GM18909 (cell line): ENCODE results near the gene PGP.

Experiments
- ATAC-seq: cut with Tn5 transposase; IDR thresholded peaks from one replicate; pipeline ENCODE4 v1.9.1; 2021; ENCODE audit warnings: mild to moderate bottlenecking; ENCODE audit not compliant: unreplicated experiment, poor library complexity

Gene PGP

DNA sequence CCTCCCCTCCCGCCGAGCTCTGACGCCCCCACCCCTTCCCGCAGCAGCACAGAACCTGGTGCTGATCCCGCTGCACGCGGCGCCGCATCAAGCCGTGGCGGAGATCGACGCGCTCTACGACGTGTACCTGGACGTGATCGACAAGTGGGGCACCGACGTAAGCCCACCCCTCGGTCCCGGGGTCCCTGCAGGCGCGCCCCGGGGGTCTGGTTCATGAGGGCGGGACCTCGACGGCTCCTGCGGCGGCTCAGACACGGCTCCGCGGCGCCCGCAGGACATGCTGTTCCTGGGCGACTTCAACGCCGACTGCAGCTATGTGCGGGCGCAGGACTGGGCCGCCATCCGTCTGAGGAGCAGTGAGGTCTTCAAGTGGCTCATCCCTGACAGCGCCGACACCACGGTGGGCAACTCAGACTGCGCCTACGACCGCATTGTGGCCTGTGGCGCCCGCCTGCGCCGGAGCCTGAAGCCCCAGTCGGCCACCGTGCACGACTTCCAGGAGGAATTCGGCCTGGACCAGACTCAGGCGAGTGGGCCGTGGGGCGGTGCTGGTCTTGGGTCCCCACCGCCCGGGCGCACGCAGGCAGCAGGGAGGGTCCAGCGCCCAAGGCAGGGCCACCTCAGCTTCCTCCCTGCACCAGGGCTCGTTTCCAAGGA, 23.0 kb upstream of the PGP start:
- no peak for ATAC-seq

DNA sequence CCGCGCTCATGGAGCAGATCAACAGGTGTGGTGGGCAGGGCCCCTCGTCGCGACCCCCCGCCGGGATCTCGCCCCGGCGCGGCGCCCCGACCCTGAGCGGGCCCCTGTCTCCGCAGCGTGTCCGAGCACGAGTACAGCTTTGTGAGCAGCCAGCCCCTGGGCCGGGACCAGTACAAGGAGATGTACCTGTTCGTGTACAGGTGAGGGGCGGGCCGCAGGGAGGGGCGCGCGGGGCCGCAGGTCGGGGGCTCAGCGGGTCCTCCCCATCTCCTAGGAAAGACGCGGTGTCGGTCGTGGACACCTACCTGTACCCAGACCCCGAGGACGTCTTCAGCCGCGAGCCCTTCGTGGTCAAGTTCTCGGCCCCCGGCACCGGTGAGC, 22.5 kb upstream of the PGP start:
- ATAC-seq, result no peak

DNA sequence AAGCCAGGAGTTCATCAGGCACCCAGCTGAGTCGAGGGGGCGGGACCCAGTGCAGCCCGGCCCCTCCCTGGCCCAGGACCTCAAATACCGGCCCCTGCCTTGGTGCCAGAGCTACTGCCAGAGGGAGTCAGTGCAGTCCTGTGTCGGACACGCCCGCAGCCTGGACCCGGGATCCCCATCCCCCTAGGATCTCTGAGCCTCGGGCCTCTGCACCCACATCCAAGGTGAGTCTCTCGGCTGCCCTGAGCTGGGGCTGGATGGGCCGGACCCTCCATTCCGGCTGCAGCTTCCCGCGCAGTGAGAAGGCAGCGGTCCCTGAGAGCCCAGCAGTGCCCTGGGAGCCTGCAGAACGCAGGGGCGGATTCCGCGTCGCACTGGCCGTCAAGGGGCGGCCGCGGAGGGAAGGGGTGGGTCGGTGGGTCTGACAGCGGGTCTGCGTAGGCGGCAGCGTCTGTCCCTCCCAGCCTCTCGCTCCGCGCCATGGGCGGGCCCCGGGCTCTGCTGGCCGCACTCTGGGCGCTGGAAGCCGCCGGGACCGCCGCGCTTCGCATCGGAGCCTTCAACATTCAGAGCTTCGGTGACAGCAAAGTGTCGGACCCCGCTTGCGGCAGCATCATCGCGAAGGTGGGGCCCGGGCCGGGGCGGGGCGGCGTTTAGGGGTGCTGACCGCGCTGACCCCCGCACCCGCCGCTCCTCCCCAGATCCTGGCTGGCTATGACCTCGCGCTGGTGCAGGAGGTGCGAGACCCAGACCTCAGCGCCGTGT, 21.9 kb upstream of the PGP start, which contains the start of gene DNASE1L2:
Gene DNASE1L2, plus strand, starts transcription at position 108 of the 765 bp plus-strand sequence. Its CDS starts 373 bp downstream, at position 481.
- no peak for ATAC-seq

DNA sequence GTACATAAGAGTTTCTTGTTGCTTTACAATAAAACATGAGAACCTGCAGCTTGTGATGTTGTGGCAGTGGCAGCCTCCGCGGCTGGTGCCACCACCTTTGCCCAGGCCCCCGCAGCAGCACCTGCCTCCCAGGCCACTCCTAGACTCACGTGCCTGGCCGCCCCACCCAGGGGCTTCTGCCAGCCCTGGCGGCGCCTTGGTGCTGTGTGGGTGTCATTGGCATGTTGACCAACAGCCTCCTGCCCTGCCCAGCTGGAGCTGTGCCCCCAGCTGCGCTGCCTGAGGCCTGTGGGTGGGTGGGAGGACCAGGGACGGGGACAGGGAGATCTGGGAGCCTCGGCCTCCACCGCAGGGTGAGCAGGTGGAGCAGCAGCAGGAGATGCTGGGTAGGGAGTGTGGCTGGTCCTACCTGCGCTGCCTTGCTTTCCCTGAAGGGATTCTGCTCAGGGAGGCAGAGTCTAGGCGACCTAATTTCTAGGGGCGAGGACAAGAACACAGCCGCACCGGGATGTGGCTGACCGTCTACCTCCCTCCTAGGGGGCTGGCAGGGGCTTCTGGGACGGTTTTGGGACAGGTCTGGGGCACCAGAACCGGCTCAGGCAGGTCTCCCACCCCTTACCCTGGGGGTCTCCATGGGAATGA, 21.2 kb upstream of the PGP start:
- no peak for ATAC-seq

DNA sequence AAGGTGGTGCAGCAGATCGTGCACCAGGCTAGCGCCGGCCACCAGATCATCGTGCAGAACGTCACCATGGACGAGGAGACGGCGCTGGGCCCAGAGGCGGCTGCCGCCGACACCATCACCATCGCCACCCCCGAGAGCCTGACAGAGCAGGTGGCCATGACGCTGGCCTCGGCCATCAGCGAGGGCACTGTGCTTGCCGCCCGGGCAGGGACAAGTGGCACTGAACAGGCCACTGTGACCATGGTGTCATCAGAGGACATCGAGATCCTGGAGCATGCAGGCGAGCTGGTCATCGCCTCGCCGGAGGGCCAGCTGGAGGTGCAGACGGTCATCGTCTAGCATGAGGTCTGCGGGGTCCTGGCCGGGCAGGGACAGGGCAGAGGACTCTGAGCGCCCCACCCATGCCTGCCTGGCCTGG, 20.6 kb upstream of the PGP start:
- ATAC-seq, result no peak

DNA sequence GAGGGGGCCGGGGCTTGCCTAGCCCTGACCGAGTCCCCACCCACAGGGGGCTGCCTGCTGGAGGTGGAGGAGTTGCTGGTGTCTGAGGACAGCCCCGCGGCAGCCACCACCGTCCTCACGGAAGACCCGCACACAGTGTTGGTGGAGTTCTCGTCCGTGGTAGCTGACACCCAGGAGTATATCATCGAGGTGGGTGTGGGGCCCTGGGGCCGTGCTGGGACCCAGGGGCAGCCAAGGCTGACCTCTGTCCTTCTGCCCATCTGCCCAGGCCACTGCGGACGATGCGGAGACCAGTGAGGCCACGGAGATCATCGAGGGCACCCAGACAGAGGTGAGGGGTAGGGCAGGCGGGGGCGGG, 20.2 kb upstream of the PGP start:
- no peak for ATAC-seq

DNA sequence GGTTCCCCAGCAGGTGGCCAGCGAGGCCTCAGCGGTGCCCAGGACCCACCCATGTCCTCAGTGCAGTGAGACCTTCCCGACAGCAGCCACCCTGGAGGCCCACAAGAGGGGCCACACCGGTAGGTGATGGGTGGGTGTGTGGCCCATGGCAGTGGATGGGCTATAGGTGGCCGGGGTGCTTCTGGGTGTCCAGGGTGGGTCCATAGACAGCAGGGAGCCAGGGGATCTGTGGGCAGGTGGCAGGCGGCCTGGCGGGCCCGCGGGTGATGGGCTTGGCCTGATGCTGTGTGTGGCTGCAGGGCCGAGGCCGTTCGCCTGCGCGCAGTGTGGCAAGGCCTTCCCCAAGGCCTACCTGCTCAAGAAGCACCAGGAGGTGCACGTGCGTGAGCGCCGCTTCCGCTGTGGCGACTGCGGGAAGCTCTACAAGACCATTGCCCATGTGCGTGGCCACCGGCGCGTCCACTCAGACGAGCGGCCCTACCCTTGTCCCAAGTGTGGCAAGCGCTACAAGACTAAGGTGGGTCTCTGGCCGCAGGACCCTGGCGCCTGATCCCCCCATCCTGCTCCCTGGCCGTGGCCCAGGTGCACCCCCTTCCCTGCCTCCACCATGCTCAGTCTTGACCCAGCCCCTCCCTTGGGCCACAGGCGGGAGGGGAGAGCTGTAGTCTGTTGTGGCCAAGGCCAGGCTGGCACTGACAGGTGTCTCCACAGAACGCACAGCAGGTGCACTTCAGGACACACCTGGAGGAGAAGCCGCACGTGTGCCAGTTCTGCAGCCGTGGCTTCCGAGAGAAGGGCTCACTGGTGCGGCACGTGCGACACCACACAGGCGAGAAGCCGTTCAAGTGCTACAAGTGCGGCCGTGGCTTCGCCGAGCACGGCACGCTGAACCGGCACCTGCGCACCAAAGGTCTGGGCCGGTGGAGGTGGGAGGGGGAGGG, 19.5 kb upstream of the PGP start:
- ATAC-seq, result no peak

DNA sequence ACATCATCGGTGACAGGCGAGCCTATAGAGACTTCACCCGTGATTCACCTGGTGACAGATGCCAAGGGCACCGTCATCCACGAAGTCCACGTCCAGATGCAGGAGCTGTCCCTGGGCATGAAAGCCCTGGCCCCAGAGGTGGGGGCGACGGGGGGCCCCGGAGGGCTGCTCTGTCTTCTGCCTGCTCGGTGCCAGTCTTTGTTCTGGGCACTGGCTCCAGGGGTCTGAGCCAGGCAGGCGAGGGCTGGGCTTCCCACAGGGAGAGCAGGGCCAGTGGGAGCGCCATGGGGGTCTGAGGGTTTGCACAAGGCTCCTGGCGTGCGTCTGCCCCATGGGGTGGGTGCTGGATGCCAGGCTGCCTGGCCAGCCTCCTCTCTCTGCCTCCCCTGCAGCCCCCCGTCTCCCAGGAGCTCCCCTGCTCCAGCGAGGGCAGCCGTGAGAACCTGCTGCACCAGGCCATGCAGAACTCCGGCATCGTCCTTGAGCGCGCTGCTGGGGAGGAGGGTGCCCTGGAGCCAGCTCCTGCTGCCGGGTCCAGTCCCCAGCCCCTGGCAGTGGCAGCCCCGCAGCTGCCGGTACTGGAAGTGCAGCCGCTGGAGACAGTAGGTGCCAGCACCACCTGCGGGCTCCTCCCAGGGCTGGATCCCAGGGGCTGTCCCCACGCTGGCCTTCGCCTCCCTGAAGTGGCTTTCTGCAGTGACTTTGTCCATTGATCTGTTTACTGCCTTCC, 18.6 kb upstream of the PGP start:
- ATAC-seq, result no peak

DNA sequence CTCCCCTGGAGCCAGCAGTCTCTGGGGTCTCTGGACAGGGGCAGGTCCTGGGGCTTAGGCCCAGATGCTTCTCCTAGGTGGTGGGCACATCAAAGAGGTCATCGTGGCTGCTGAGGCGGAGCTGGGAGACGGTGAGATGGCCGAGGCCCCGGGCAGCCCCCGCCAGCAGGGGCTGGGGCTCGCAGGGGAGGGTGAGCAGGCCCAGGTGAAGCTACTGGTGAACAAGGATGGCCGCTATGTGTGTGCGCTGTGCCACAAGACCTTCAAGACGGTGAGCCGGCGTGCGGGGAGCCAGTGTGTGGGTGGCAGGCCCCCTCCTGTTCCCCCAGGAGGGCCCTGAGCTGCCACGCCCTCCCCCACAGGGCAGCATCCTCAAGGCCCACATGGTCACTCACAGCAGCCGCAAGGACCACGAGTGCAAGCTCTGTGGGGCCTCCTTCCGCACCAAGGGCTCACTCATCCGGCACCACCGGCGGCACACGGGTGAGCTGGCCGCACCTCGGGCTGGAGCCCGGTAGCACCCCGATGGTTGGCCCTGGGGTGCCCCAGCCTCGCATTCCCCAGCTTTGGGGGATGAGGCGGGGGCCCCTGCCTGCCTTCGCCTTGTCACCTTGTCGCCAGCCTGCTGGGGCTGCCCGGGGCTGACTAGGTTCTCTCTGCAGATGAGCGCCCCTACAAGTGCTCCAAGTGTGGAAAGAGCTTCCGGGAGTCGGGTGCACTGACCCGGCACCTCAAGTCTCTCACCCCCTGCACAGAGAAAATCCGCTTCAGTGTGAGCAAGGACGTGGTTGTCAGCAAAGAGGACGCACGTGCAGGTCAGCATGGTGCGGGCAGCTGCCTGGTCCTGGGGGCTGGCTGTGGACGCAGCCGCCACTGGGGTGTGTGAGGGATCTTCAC, 17.7 kb upstream of the PGP start:
- no peak for ATAC-seq

DNA sequence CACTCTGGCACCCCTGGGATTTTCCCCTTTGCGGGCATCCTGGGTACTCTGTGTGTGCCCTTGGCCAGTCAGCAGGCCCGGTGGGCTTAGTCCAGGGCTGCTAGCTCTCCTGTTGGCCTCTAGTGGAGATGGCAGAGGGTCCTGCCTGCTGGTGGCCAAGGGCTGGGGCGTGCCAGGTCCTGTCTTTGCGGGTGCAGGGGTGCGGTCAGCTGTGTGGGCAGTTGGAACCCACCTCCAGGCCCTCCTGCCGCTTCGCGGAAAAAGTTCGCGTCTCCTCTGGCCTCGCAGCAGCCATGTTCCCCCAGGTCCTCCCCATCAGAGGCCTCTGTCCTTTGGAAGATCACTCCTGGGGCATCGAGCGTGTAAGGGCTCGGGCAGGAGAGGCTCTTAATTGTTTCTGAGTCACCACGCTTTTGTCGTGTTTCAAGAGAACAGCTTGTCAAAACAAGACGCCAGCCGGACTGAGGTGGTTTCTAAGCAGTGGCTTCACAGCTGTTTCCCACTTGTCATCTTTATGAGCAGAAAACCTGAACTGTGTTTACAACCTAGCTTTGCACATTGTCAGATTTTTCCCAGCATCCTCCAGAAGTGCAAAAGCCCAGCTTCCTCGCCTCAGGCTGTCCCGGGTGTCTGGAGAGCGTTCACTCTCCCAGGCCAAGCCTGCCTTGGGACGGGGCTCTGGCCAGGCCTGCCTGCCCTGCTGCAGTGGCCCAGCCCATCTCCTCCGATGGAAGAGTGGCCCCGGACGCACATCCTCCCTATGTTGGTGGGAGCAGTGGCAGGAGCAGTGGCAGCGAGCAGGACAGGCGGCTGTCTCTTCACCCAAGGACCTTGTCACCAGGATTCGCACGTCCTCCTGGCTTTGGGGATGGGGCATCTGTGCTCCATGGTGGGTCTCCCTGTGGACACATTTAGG, 16.6 kb upstream of the PGP start:
- ATAC-seq, result no peak

DNA sequence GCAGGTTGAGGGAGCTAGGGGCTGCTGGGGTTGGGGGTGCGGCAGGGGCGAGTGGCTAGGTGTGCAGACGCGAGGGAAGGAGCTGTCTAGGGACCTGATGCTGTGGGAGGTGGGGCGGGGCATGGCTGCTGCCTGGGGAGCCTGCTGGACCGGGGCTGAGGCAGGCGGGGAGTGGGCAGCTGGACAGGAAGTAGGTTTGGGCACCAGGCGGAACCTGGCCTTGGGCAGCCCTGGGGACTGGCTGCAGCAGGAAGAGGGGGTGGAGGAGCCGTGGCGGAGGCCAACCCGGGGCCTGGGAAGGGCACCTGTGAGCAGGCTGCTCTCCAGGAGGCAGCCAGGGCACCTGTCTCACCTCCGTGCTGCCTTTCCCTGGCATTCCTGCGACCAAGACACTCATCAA, 15.7 kb upstream of the PGP start:
- ATAC-seq, result no peak

DNA sequence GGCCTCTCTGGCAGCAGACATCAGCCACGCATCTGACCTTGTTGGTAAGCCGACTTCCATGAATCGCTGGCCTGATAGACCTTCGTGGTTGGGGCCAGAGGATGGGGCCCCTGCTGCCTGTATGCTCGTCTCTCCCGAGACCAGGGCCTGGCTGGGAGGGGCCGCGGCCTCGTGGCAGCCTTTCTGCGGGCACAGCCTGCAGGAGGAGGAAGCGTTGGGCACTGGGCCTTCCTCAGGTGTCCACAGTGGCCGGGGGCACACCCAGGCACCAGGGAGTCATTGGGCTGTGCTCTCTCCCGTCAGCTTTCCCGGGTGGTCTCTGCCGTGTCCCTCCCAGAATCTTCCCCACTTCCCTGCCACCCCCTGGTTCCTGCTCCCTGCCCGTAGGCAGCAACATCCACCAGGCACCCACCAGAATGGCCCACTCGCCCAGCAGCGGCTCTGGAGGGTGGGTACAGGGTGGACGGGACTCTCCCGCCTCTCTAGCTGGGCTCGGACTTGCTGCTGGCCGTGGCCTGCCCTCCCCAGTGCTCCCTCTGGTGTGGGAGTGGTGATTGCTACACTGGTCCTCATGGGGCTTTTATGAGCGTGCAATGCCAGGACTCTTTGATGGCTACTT, 15.1 kb upstream of the PGP start:
- ATAC-seq, result no peak

DNA sequence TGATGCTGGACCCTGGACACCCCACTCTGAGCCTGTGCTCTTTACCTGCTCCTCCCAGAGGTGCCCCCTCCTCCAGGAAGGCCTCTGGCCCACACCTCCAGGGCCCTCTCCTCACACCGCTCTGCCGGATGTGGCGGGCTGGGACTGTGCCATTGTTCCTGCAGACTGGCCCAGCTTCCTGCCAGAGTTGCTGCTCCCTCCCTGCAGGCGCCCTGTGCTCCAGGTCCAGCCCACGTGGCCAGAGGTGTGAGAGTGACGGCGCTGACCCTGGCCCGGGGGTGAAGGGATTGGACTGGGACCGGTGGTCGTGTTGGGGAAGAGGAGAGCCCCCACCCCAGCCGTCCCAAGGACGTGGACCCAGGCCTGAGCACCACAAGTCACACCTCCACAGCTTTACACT, 14.5 kb upstream of the PGP start:
- ATAC-seq, result no peak

DNA sequence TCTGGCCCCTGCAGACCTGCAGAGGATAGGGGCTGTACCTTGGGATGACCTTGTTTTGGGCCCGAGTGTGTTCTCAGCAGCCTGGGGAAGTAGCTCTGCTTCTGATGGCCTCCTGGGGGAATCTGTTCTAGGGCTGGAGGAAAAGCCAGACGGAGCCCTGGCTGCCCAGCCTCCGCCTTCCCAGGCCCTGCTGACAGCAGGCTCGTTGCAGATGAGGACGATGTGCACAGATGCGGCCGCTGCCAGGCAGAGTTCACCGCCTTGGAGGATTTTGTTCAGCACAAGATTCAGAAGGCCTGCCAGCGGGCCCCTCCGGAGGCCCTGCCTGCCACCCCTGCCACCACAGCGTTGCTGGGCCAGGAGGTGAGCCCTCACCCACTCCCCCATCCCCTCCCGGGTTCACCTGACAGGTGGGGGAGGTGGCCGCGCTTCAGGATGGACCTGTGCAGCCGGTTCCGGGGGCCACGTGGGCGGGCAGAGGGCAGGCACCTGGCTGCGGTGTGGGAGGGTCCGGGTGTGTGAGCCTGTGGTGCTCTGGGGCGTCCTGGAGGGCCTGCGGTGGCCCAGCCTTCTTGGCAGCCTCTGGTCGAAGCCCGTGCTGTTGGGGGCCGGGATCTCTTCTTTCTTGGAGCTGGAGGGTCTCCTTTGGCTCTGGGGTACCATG, 13.7 kb upstream of the PGP start:
- no peak for ATAC-seq

DNA sequence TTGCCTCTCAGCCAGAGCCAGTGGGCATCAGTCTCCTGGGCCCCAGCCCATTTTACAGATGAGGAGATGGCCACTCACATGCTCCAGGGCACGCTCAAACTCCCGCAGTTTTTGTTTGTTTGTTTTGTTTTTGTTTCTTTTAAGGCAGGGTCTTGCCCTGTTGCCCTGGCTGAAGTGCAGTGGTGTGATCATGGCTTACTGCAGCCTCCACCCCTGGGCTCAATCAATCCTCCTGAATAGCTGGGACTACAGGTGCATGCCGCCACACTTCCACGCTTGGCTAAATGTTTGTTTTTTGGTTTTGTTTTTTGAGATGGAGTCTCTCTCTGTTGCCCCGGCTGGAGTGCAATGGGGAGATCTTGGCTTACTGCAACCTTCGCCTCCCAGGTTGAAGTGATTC, 12.3 kb upstream of the PGP start:
- ATAC-seq, result no peak

DNA sequence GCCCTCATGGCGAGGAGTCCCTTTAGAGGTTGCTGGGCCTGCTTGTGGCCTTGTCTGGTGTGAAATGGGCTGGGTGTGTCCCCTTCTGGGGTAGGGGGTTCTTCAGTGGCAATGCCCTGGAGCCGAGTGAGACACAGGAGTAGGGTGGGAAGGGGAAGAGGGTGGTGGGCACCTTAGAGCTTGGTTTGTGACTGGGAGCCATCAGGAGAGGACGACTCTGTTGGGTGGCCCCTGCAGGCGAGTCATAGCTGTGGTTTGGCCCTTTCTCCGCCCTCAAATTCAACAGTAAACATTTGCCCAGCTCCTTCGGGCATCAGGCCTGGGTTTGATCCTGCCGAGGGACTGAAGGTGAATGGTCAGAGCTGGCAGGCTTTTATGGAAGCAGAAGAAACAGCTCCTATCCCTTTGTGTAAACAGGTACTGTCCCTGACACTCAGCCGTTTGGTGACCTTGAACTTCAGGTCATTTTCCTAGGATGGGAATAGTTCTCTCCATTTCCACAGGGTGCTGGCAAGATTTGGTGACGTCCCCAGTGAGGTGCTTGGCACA, 11.7 kb upstream of the PGP start:
- no peak for ATAC-seq
